PFSK-1 (cell line): ENCODE results near the gene SLC15A5.

Experiments
- FOXP2 ChIP-seq: optimal IDR thresholded peaks from 2 replicates; pipeline ENCODE3; 2011; ENCODE audit warnings: borderline replicate concordance, control low read depth, inconsistent platforms; ENCODE audit not compliant: insufficient read depth; ENCODE audit errors: extremely low read length, extremely low read depth
- POLR2AphosphoS5 ChIP-seq: IDR thresholded peaks from 2 replicates; pipeline ENCODE4 v1.6.1; 2012; ENCODE audit warnings: low read depth, mild to moderate bottlenecking, control low read depth, low read length, moderate library complexity
- SIN3A ChIP-seq: IDR thresholded peaks from 2 replicates; pipeline ENCODE4 v1.6.1; 2012; ENCODE audit warnings: mild to moderate bottlenecking, low read length, moderate library complexity, borderline replicate concordance; ENCODE audit not compliant: insufficient read depth
- TAF1 ChIP-seq: IDR thresholded peaks from 2 replicates; pipeline ENCODE4 v1.6.1; 2012; ENCODE audit warnings: low read length, control low read depth, borderline replicate concordance; ENCODE audit not compliant: insufficient read depth
- TF ChIP-seq, protein P1 (sequence below), 2 experiments: IDR thresholded peaks; 2 replicates each; pipeline versions ENCODE4 v1.6.1 to v1.8.0; 2011 to 2012; ENCODE audit warnings: low read depth in 2 of 2, low read length in 2 of 2, control low read depth in 1 of 2, inconsistent platforms in 1 of 2, mild to moderate bottlenecking in 1 of 2, moderate library complexity in 1 of 2; ENCODE audit not compliant: insufficient read depth in 1 of 2

SLC15A5 gene

DNA sequence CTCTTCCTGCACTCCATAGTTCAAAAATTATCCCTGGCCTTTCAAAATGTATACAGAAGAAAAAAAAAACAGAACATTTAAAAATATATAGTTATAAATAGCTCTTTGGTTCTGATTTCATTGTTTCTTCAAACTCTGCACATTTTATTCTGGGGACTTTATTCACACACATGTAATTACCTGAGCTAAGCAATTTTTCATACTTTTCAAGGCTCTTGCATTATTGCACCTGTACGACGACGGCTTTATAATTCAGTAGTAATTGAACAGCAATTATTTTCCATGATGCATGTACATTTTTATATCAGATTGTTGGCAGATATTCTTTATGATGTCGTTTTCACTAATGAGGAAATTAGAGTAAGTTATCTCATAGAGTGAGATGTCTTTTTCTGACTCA, 13.5 kb upstream of the SLC15A5 start:
- TF ChIP-seq TAF1 (no peak), POLR2AphosphoS5 (no peak), FOXP2 (no peak), SIN3A (no peak)
- TF ChIP-seq, protein P1, sequence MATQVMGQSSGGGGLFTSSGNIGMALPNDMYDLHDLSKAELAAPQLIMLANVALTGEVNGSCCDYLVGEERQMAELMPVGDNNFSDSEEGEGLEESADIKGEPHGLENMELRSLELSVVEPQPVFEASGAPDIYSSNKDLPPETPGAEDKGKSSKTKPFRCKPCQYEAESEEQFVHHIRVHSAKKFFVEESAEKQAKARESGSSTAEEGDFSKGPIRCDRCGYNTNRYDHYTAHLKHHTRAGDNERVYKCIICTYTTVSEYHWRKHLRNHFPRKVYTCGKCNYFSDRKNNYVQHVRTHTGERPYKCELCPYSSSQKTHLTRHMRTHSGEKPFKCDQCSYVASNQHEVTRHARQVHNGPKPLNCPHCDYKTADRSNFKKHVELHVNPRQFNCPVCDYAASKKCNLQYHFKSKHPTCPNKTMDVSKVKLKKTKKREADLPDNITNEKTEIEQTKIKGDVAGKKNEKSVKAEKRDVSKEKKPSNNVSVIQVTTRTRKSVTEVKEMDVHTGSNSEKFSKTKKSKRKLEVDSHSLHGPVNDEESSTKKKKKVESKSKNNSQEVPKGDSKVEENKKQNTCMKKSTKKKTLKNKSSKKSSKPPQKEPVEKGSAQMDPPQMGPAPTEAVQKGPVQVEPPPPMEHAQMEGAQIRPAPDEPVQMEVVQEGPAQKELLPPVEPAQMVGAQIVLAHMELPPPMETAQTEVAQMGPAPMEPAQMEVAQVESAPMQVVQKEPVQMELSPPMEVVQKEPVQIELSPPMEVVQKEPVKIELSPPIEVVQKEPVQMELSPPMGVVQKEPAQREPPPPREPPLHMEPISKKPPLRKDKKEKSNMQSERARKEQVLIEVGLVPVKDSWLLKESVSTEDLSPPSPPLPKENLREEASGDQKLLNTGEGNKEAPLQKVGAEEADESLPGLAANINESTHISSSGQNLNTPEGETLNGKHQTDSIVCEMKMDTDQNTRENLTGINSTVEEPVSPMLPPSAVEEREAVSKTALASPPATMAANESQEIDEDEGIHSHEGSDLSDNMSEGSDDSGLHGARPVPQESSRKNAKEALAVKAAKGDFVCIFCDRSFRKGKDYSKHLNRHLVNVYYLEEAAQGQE (IDR thresholded peaks at IDR 0.05; ENCODE audit: insufficient read depth in 1 of 2, low read depth in 2 of 2, low read length in 2 of 2): no peak

DNA sequence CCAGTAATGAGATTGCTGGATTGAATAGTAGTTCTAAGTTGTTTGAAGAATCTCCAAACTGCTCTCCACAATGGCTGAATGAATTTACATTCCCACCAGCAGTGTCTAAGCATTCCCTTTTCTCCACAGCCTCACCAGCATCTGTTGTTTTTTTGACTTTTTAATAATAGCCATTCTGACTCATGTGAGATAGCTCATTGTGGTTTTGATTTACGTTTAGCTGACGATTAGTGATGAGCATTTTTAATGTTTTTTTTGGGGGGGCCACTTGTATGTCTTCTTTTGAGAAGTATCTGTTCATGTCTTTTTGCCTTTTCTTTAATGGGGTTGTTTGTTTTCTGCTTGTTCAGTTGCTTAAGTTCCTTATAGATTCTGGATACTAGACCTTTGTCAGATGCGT, 8.1 kb upstream of the SLC15A5 start:
- TF ChIP-seq SIN3A (no peak), TAF1 (no peak), FOXP2 (no peak), POLR2AphosphoS5 (no peak)
- TF ChIP-seq, protein P1 (IDR thresholded peaks at IDR 0.05; ENCODE audit: insufficient read depth in 1 of 2, low read depth in 2 of 2, low read length in 2 of 2): no peak

DNA sequence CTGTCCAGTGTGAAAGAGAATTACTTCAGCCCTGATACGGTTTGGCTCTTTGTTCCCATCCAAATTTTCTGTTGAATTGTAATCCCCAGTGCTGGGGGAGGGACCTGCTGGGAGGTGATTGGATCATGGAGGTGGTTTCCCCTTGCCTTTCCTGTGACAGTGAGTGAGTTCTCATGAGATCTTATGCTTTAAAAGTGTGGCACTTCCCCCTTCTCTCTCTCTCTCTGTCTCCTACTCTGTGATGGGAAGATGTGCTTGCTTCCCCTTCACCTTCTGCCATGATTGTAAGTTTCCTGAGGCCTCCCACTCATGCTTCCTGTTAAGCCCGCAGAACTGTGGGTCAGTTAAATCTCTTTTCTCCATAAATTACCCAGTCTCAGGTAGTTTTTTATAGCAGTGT, 5.5 kb upstream of the SLC15A5 start:
- no peak for TF ChIP-seq TAF1
- TF ChIP-seq FOXP2: no peak
- TF ChIP-seq POLR2AphosphoS5: no peak
- TF ChIP-seq SIN3A: no peak
- TF ChIP-seq, protein P1 (IDR thresholded peaks at IDR 0.05; ENCODE audit: insufficient read depth in 1 of 2, low read depth in 2 of 2, low read length in 2 of 2): no peak

DNA sequence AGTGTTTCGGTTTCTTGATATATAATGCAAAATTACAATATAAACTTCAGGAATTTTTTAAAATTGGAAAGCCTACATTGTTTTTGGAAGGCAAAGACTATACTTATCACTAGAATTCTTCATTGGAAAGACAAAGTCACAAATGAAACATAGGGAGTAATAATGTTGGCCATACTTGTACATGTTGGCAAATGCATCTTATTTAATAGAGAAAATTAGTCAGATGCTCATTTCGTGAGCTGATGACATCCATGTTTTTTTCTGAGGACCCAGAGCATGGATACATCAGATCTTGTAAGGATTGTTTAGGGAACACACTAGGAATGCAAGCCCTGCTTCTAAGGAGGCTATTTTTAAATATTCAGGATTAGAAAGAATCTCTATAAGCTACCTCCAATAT, 4.6 kb upstream of the SLC15A5 start:
- TF ChIP-seq, protein P1 (IDR thresholded peaks at IDR 0.05; ENCODE audit: insufficient read depth in 1 of 2, low read depth in 2 of 2, low read length in 2 of 2): no peak
- no peak for TF ChIP-seq TAF1
- TF ChIP-seq SIN3A: no peak
- TF ChIP-seq FOXP2: no peak
- no peak for TF ChIP-seq POLR2AphosphoS5

DNA sequence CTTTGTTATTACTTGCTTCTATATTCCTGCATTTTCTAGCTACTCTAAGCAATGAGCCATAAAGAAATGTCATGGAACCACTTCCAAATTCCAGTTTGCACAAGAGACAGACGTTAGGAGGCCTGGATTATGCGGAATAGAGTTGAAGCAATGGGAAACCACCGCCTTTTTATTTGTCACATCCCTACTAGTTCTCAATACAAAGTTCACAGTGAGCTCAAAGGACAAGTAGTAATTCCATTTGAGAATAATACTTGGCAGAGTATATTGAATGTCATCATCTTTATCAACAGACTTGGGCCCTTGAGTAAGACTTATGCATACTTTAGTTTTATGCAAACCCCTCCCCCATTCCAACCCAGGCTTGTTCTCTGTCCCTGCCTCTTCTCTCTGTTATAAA, 3.7 kb upstream of the SLC15A5 start:
- TF ChIP-seq, protein P1 (IDR thresholded peaks at IDR 0.05; ENCODE audit: insufficient read depth in 1 of 2, low read depth in 2 of 2, low read length in 2 of 2): no peak
- TF ChIP-seq POLR2AphosphoS5: no peak
- TF ChIP-seq TAF1: no peak
- no peak for TF ChIP-seq FOXP2
- TF ChIP-seq SIN3A: no peak
